Renal cortical epithelial cell (primary cell): Measurements from ENCODE around the gene SLC9A3. TPM values are rescaled to one million over a fixed set of nuclear protein-coding genes. Genes with fewer than 3 reads are reported as not detected.
"Not testable (repeated sequence)": the region's sequence is repeated elsewhere in the genome, so short reads cannot be mapped to it uniquely, and the experiment has no call there.

ENCODE experiments used
- DNase-seq: peaks from one replicate; pipeline ENCODE4 v3.0.0-alpha.2; 2011; ENCODE audit warnings: low read depth
- total RNA-seq: library from RNA; depleted of rRNA; stranded (reverse); fragments of >200 nt; gene quantifications from 2 replicates; pipeline ENCODE4 v1.2.3, GENCODE V29; 2014

Gene SLC9A3
- total RNA-seq, 1 donor from 2014 or later: 1.6 TPM

- DNase-seq: no peak
Observed at GRCh38 chr5:489689-490080, 34.6 kb downstream of the SLC9A3 start.

- DNase-seq: no peak
Observed at GRCh38 chr5:488744-489688, 35.2 kb downstream of the SLC9A3 start.

GRCh38 chr5:488241-488640 lies 36.0 kb downstream of the SLC9A3 start:
- no peak for DNase-seq

GRCh38 chr5:486597-486996 lies 37.7 kb downstream of the SLC9A3 start:
- not testable (repeated sequence) for DNase-seq

- no peak for DNase-seq
Observed at GRCh38 chr5:485946-486491, 38.2 kb downstream of the SLC9A3 start.

GRCh38 chr5:485113-485945 lies 38.9 kb downstream of the SLC9A3 start:
- DNase-seq: no peak

GRCh38 chr5:484556-484955 lies 39.7 kb downstream of the SLC9A3 start:
- no peak for DNase-seq

- DNase-seq: no peak
Observed at GRCh38 chr5:483434-484140, 40.7 kb downstream of the SLC9A3 start.

- DNase-seq: no peak
Observed at GRCh38 chr5:483011-483410, 41.2 kb downstream of the SLC9A3 start.

- no peak for DNase-seq
Observed at GRCh38 chr5:482506-482905, 41.7 kb downstream of the SLC9A3 start.

GRCh38 chr5:482021-482420 lies 42.2 kb downstream of the SLC9A3 start:
- no peak for DNase-seq

GRCh38 chr5:481347-481746 lies 42.9 kb downstream of the SLC9A3 start:
- no peak for DNase-seq

GRCh38 chr5:479566-480319 lies 44.5 kb downstream of the SLC9A3 start:
- DNase-seq: no peak

- no peak for DNase-seq
Observed at GRCh38 chr5:478982-479535, 45.2 kb downstream of the SLC9A3 start.

- no peak for DNase-seq
Observed at GRCh38 chr5:478369-478981, 45.8 kb downstream of the SLC9A3 start.

GRCh38 chr5:477871-478270 lies 46.4 kb downstream of the SLC9A3 start:
- no peak for DNase-seq

GRCh38 chr5:477247-477646 lies 47.0 kb downstream of the SLC9A3 start:
- DNase-seq: no peak

- no peak for DNase-seq
Observed at GRCh38 chr5:476814-477175, 47.5 kb downstream of the SLC9A3 start.

GRCh38 chr5:476102-476813 lies 48.0 kb downstream of the SLC9A3 start:
- DNase-seq: no peak

GRCh38 chr5:475704-476101 lies 48.5 kb downstream of the SLC9A3 start:
- DNase-seq: no peak
